GM21786 (cell line): ENCODE measurements around the gene MEOX2.

Experiments used
- ATAC-seq: cut with Tn5 transposase; IDR thresholded peaks from one replicate; pipeline ENCODE4 v1.9.1; 2021; ENCODE audit not compliant: unreplicated experiment

Gene MEOX2

DNA sequence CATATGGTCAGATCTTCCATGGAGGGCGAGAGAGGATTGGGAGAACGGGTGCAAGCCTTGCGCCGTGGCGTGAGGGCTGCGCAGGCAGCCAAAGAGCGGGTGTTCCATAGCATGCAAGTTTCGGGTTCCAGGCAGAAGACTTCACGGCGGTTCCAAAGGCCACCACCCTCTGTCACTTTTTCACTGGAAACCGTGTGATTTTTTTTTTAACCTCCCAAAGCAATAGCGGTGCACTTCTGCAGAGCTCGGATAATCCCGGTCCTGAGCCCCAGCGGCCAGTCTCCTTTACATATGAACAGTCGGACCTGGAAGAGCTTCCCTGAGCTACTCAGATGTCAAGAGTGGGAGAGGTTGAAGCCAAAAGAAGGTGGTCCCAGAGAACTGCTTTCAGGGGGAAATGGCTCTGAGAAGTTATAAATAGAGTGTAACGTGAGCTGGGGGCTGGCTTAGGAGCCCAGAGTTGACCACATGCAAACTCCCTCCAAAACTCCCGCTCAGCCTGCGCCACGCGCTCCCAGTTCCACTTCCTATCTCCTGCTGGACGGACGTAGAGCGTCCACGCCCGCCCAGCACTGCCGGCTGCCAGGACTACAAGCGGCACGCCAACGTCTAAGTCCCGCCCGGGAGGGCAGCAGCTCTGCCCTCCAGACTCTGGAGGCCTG, at the start of gene MEOX2:
Gene MEOX2, minus strand, starts transcription at position 389 of the 662 bp plus-strand sequence. Its CDS starts 281 bp downstream, at position 108.
- no peak for ATAC-seq

DNA sequence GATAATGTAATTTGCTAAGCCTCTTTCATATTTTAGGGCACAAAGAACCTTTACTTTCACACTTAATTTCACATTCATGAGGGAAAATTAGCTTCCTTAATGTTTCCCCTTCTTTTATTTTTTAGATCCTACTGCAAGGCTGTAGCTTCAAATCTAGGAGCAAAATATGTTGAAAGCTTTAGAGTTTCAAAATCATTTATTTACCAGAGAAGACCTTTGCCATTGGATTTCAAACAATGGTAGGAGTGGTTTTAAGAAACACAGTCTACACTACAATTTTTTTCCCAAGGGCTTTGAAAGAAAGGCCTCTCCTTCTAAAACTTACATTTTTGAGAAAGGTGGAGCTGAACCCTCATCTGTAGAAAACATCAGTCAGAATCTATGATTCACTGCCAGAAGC, 43.3 kb upstream of the MEOX2 start:
- no peak for ATAC-seq

DNA sequence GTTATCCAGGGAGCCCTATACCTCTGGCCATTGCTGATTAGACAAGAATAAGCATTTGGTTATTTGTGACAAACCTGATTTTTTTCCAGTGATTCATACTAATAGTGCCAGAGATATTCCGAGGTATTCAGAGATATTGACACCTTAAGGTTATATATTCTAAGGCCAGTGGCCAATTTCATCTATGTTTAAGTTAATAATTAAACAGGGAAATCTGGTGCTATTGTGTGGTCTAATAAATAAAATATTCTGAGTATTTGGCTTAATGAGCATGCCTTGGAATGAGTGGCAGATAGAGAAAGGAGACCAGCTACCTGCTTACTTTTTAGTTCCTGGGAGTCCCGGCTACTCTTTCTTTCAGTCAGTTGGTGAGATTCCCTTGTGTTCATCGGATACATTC, 38.6 kb upstream of the MEOX2 start:
- ATAC-seq: no peak

DNA sequence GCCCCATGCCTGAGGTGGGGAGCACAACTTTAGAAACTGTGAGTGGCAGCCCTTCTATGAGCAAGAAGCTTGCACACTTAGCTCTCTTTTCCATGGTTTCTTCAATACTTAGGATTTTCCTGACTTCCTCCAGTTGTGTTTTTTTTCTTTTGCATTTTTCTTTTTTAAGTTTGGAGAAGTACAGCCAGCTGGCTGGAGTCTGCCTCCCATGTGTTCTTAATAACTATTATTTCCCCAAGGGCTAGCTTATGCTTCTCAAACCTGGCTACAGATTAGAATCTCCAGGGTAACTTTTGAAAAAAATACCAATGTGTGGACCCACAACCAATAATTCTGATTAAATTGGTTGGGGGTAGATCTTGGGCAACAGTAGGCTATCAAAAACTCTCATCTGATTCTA, 37.4 kb upstream of the MEOX2 start:
- no peak for ATAC-seq

DNA sequence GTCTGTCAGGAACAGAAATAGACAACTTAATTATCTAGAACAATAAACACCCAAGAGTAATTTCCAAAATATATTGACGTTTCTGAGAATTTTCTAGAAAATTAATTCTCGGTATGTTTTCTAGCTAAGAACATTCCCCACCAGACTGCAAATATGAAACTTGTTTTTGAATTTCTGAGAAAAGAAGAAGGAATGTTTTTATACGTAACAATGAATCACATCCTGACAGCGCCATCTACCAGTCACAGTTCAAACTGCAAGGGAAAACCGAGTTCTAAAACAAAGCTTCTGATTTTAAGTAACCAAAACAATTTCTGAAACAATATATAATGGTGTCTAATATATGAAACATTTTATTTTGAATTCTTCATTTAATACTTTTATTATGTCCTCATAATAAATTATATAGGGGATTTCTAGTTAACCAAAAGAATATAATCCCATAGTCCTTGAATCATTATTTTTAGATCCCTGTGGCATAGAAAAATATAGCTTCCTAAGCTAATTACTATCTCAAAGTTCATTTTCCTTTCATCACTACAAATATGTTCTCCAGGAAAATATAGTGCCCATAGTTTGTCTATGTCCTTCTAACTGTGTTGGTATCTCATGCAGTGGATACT, 34.5 kb upstream of the MEOX2 start:
- ATAC-seq: peak; percentile 58

DNA sequence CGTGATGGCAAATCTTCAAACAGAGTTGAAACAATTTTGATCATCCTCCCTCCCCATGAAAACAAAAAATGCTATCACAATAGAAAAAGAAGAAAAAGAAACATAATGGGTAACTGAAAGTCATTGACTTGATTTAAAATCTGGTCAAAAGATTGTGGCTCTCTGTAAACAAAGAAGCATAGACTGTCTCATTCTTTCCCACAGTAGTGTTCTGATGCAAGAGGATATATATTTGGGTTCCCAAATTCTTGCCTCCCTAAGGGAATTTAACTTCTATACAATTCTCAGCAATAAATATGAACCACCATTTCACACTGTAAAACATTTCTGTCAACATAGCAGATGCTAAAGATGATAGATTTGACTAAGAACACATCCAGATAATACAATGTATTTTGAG, 32.8 kb upstream of the MEOX2 start:
- no peak for ATAC-seq

DNA sequence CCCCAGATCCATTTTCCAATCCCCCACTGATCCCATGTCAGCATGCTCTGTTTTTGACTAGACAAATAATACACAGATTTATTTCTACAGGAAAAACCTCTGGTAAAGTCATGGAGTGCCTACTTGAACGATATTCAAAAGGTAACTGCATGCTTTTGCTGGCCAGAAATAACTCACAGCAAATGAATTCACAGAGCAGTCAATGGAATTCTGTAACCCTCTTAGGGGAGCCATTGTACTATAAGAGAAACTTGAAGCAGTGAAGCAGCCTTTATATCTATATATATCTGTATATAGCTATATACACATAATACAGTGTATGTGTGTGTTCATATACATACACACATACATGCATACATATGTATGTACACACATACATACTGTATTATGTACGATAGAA, 29.0 kb upstream of the MEOX2 start:
- ATAC-seq: no peak

DNA sequence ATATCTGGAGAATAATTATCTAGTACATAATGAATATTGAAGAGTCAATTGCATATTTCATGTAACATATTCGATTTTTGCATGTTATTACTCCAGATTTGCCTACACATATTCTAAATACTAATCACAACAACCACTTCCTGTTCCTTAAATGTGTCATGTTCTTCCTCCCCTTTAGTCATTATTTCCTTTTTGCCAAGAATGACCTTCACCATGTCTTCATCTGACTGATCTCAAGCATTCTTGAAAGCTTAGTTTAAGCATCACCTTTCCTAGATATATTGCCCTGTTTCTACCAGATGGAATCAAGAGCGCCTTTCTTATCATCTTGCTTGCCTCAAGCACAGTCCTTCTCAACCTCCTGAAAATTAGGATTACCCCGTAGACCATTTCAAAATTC, 23.5 kb upstream of the MEOX2 start:
- ATAC-seq: no peak

DNA sequence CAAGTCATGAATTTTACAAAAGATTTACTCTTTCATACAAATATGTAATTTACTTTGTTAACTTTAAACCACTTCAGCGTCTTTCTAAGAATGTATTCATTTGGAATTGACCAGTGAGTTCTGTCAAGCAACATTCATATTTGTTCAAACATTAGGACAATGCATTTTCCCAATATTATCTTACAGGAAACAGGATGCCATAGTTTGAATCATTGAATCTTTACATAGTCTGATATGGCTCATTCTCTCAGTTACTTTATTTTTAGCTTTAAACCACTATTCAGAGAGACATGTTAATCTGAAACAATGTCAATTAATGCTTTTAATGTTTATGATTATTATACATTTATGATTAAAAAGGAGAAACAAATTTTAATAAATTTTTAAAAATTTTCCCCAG, 21.1 kb upstream of the MEOX2 start:
- no peak for ATAC-seq

DNA sequence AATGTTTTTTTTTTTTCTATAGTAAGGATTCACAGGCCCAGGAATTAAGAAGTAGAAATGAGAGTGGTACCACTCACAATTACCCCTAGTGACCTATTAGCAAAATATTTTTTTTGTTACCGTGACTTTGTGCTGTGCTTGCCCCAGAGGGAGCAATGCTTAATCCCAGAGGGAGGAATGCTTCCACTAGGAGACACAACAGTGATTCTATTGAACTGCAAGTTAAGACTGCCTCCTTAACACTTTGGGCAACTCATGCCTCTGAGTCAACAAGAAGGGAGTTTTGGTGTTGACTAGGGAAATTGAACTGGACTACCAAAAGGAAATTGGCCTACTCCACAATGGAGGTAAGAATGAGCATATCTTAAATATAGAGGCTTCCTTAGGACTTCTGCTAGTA, 17.2 kb upstream of the MEOX2 start:
- ATAC-seq: no peak

DNA sequence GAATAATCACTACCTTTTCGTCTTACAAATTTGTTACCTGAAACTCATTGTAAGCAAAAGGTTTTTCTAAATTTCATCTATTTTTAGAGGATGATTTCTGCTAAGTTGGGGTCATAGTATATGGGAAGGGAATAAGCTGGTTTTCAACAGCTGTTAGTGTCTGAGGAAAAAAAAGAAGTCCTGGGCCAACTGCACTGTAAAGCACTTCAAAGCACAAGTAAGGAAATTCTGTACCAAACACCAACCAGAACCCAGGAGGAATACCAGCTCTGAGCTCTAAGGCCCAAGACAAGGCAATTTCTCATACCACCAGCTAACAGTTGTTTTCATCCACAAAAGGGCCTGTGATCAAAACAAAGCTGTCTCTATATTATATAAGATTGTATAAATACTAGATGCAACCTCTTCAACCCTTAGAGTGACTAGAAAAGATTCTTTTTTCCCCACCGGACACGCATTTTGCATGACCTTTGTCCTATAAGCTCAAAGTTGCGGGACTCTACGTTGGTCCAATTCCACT, 6.1 kb upstream of the MEOX2 start:
- no peak for ATAC-seq

DNA sequence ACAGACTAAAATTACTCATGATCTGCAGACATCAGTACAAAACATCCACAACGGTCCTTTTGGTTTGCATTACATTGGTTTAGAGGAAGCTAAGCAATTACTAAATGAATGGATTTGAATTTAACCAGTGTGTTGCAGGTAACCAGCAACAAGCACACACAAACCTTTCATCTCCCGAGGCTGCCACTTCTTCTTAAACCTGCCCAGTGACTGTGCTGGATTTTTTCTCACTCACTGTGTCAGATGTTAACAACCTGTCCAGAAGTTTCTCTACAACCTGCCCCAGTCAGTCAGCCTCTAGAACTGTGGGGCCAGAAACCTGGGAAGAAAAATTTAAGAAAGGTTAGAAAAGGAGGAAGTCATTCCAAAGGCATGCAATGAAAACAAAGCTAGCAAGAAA, 2.4 kb upstream of the MEOX2 start:
- no peak for ATAC-seq

DNA sequence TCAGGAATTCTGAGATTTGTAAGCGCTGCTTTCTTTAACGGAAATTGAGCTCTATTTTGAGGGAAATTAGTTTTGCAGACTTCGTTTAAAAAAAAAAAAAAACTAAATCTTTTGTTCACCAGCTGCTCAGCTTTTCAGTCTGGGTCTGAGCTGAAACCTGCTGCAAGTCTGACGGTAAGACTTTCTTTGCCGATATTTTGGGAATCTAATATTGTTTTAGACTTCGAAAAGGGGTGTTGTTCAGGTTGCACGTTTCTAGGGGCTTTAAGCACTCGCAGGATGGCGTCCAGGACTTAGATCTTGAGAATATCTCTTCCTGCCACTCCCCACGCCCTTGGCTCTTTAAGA, 1.8 kb upstream of the MEOX2 start:
- no peak for ATAC-seq

DNA sequence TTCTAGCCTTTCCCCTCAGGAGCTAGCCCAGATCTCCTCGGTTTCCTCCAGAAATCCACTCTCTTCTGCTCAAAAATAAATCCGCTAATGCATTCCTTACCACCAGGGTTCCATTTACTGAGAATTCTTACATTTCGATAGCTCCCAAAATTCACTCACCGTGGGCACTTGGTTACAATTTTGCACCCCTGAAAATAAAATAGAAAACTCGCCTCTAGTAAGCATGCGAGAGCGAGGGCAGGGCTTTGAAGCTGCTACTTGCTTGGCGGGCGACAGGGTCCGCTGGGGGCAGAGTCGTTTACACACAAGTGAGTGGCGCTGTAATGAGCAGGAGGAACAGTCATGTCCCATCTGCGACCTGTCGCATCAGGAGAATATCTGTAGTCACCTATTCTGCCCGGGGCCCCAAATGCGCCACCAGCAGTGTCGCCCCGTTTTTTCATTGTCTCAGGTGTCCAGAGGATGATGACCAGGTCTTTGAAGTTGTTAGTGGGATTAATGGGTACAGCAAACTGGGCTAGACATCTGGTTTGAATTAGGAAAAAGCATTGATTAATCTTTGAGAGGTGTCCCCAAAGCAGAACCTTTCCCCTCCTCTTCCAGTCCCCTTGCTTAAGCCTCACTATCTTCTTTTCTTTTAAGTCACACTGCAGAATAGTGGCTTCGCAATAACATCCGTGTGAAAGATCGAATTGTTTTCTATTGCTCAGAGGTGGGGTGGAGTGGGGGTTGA, 1.2 kb upstream of the MEOX2 start:
- no peak for ATAC-seq

DNA sequence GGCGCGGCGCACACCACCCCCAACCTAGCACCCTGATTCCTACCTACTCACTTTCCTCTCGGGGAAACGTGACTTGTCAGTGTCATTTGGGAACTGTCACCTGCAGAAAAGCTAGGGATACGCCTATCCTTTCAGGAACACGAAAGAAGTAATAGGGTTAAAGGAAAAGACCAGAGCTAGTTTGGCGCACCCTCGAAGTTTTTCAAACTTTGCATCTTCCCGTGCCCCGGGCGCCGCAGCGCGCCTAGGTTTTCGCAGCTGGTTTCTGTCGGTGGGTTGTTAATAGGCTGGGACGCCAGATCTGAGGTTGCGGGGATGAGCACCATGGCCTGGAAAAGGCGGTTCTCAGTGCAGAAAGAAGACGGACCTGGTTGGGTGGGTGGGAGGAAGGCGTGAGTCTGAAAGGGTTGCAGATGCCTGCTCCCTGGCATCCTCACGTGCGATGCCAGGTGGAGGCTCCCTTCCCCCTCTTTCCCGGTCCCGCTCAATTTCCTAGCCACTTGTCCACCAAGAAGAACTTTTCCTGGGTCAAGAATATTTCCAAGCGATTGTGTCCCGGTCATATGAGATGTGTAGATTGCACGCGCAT, 568 bp upstream of the MEOX2 start:
- no peak for ATAC-seq

DNA sequence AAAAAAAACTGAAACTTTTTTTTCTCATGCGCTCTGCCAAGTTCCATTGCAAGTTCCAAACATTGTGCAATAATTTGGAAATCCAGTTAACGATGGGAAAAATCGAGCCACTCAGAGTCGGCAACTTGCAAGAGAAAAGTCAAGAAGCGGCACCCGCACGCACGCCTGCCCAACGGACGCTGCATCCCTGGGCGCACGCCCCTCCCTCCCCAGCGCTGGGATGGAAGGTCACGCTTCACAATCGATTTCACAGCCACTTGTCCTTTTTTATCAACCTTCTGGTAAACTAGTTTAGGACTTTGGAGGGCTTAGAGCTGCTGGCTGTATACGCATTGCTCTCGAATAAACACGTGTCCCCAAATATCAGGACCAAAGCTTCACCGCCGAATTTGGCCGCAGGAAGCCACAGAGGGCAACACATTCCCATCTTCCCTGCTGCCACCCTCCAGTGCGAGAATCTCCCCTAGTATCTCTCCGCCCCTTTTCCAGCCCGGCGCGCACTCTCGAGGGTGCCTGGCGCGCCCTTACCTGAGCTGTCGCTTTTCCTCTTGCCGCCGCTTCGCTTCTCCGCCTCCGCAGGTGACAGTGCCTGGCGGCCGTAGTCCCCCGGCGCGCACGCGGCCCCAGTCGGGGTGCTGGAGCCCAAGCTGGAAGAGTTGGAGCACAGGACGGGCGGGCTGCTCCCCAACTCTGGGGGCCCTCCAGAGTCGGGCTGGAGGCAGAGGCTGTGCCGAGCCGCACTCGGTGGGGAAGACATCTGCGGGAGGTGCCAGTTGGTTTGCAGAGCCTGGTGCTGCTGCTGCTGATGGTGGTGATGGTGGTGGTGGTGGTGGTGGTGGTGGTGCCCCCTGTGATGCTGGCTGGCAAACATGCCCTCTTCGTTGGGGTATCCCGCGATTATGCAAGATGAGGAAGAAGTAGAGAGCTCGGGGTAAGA, 857 bp downstream of the MEOX2 start:
- no peak for ATAC-seq

DNA sequence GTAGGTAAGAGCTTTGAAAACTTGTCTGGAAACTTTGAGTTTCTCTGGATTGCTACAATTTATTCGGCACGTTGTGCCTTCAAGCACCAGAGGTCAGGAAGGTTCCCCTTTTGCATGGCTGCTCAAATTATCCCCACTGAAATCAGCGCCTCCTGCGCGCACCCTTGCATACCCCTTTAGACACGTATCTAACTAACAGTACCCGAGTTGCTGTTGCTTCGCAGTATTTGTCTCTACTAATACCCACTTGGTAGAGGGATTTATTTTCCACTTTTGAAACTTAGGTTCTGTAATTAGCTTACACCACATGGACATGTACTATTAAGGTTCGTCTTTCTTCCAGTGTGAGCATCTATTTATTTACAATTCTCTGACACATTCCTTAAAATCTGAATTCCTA, 1.6 kb downstream of the MEOX2 start:
- no peak for ATAC-seq

DNA sequence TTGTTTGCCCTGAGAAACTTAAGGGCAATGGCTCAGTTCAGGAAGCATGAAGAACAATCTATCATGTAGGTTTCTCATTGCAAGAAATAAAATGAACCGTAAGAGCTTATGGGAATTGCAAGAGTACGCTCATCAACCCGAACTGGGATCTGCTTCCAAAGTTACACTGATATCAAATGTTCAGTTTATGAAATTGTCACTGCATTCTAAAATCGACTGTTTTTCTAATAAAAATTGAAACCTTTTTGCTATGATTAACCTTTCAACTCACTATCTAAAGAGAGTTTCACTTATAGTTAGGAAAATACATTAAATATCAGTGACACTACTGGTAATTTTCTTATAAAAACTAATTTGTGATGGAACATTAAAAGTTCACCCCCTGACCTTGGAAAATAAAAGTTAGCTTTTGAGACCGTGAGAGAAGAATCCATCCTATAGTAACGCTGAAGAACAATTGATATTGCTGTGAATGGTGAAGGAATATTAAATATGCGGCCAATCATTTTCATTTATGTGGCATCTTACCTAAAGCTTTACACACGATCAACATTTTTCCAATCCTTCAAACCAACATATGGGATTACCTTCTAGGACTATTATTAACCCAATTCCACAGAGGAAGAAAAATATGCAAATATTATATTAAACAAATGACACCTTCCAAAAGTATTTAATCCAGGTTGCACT, 2.2 kb downstream of the MEOX2 start:
- no peak for ATAC-seq

DNA sequence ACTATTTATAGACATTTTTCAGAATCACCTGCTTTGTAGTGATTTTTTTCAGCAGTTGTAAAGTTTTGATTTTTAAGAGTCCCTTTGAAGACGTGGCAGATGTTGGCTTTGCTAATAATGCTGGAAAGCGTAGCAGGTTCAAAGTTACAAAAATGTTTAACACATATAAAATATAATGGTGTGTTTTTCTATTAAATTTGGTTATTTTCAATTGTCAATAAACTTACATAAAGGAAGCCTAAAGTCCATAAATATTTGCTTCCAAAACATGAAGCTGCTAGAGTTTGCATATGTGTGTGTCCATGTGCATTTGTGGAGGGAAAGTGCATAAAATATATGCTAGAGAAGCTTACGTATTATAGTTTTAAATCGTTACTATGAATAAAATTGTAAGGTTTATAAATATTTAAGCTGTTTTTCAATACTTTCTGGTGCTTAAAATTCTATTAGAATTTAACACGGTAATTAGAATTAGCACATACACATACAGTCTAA, 3.7 kb downstream of the MEOX2 start:
- ATAC-seq: no peak

DNA sequence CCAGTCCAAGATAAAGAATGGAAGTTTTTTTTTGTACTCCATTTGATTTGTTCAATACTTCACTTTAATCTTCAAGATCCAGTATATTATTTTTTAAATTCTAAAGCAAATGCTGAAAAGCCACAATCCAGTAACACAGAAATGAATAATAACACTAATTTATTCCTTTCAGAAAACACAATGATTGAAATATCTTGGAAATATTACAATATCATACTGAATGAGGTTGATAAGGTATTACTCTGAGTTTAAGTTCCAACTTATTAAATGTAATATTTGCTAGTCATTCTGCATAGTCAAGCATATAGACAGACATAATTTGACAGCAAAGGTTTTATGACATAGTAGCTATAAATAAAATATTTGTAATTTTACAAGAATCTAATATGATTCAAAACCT, 4.4 kb downstream of the MEOX2 start:
- ATAC-seq: no peak
